ENCODE results near the gene ELL2. TPM values are rescaled to one million over a fixed set of nuclear protein-coding genes. Genes with fewer than 3 reads are reported as not detected.

The ELL2 gene
- total RNA-seq, 1 experiment from 2014 or later = 24.4 TPM

GRCh38 chr5:95949810-95950209 is 11.8 kb downstream of the ELL2 start:
- no peak overlapping the region for H3K4me3 Mint-ChIP-seq
- POLR2A ChIA-PET = no interaction called here
- no peaks in the 10 kb centered on the region for H3K27me3 Mint-ChIP-seq (ENCODE audit: low read depth)
- H3K4me1 Mint-ChIP-seq = peaks cover 11% of the 10 kb centered on the region
- H3K27ac Mint-ChIP-seq = no peak overlapping the region
- no peak for DNase-seq (ENCODE audit: low spot score)
- TF ChIP-seq ATF3 (CRISPR knock-in tag; conservative IDR thresholded peaks at IDR 0.05) (no peak), PRRX2 (CRISPR knock-in tag; IDR thresholded peaks at IDR 0.05) (no peak)
- H3K9me3 Mint-ChIP-seq = peaks cover 8% of the 10 kb centered on the region
- ATAC-seq = no peak
- H3K36me3 Mint-ChIP-seq = peaks cover 5% of the 10 kb centered on the region
- CTCF ChIA-PET = interaction anchor here (1.5 kb wide), 1 partner anchor 8 kb away, joined by 7 read pairs; no protein-coding TSS in a partner anchor

GRCh38 chr5:95948631-95949030 is 13.0 kb downstream of the ELL2 start:
- POLR2A ChIA-PET = no interaction called here
- ATAC-seq = no peak

More at GRCh38 chr5:95948631-95949030, 13.0 kb downstream of the ELL2 start:
- TF ChIP-seq CBFB (CRISPR knock-in tag; IDR thresholded peaks at IDR 0.05; ENCODE audit: low read depth) (no peak), PRRX2 (CRISPR knock-in tag; IDR thresholded peaks at IDR 0.05) (no peak), ZNF138 (CRISPR knock-in tag; conservative IDR thresholded peaks at IDR 0.05) (no peak), ZNF425 (CRISPR knock-in tag; conservative IDR thresholded peaks at IDR 0.05) (no peak), FOXK1 (CRISPR knock-in tag; IDR thresholded peaks at IDR 0.05) (no peak), HMGXB4 (CRISPR knock-in tag; IDR thresholded peaks at IDR 0.05) (no peak), AFF4 (CRISPR knock-in tag; IDR thresholded peaks at IDR 0.05; ENCODE audit: borderline replicate concordance) (no peak), TEAD1 (CRISPR knock-in tag; IDR thresholded peaks at IDR 0.05) (no peak), MXD4 (CRISPR knock-in tag; IDR thresholded peaks at IDR 0.05; ENCODE audit: borderline replicate concordance) (no peak), ZNF232 (CRISPR knock-in tag; IDR thresholded peaks at IDR 0.05) (no peak), ZNF219 (CRISPR knock-in tag; IDR thresholded peaks at IDR 0.05; ENCODE audit: borderline replicate concordance) (no peak), OVOL2 (CRISPR knock-in tag; IDR thresholded peaks at IDR 0.05; ENCODE audit: borderline replicate concordance) (no peak), ESRRA (CRISPR knock-in tag; IDR thresholded peaks at IDR 0.05; ENCODE audit: borderline replicate concordance) (no peak), STAT6 (CRISPR knock-in tag; conservative IDR thresholded peaks at IDR 0.05; ENCODE audit: low read depth) (no peak), MLX (CRISPR knock-in tag; IDR thresholded peaks at IDR 0.05) (no peak)
- H3K36me3 Mint-ChIP-seq = peaks cover 5% of the 10 kb centered on the region
- no peaks in the 10 kb centered on the region for H3K27me3 Mint-ChIP-seq (ENCODE audit: low read depth)
- H3K9me3 Mint-ChIP-seq = peaks cover 8% of the 10 kb centered on the region
- DNase-seq (ENCODE audit: low spot score) = no peak
- CTCF ChIA-PET = interaction anchor here (1.4 kb wide), 1 partner anchor 13 kb away, joined by 5 read pairs; the partner anchor contains the start of gene ELL2
- peaks cover 13% of the 10 kb centered on the region for H3K4me1 Mint-ChIP-seq
- H3K4me3 Mint-ChIP-seq = no peak overlapping the region
- H3K27ac Mint-ChIP-seq = no peak overlapping the region
